AG04450 (cell line): ENCODE measurements around the gene GULP1. TPM values are rescaled to one million over a fixed set of nuclear protein-coding genes. Genes with fewer than 3 reads are reported as not detected.

Experiments
- CTCF ChIA-PET: fragments of 300-600, 350-600 bp; formaldehyde crosslinking; extraction: SDS; loops from one replicate; lab custom pipeline; 2022; ENCODE audit warnings: antibody characterized with exemption, inconsistent platforms; lab: Charles Lee
- POLR2A ChIA-PET: fragments of 350-600 bp; formaldehyde crosslinking; extraction: SDS; loops from one replicate; lab custom pipeline; 2021; ENCODE audit warnings: antibody characterized with exemption, inconsistent platforms; lab: Yijun Ruan, JAX
- DNase-seq: peaks from one replicate; pipeline ENCODE4 v3.0.0-alpha.2; 2011; ENCODE audit warnings: low read depth, low spot score
- H3K27ac ChIP-seq: one replicate; pipeline ENCODE4 v1.5.1; 2012; ENCODE audit warnings: low read depth, low read length, control low read depth
- H3K27me3 ChIP-seq: one replicate; pipeline ENCODE4 v1.6.0; 2012; ENCODE audit warnings: low read length; ENCODE audit not compliant: control insufficient read depth, insufficient read depth
- H3K4me3 ChIP-seq: 2 replicates; pipeline ENCODE4 v1.5.1; 2011; ENCODE audit warnings: mild to moderate bottlenecking, low read depth, low read length, control low read depth
- H3K9me3 ChIP-seq: 2 replicates; pipeline ENCODE4 v1.5.1; 2012; ENCODE audit warnings: low read length; ENCODE audit not compliant: control insufficient read depth, insufficient read depth
- CTCF ChIP-seq: IDR thresholded peaks from 2 replicates; pipeline ENCODE4 v1.5.1; 2011; ENCODE audit warnings: low read depth, low read length, control low read depth, inconsistent platforms
- polyA plus RNA-seq: library from polyadenylated mRNA; depleted of rRNA; stranded (reverse); fragments of >200 nt; gene quantifications from 2 replicates; pipeline ENCODE4 v1.2.3, GENCODE V29; 2011

Gene GULP1
- polyA plus RNA-seq, 1 experiment, result 44.7 TPM

GRCh38 chr2:188439986-188440385 lies 148.3 kb downstream of the GULP1 start:
- no peak overlapping the region for H3K4me3 ChIP-seq
- DNase-seq, result no peak
- POLR2A ChIA-PET, result no interaction called here
- no peaks in the 10 kb centered on the region for H3K9me3 ChIP-seq
- H3K27ac ChIP-seq, result no peak overlapping the region
- CTCF ChIA-PET, result no interaction called here
- TF ChIP-seq CTCF, result no peak
- H3K27me3 ChIP-seq, result no peaks in the 10 kb centered on the region

GRCh38 chr2:188440849-188441248 lies 149.2 kb downstream of the GULP1 start:
- TF ChIP-seq CTCF, result no peak
- POLR2A ChIA-PET, result no interaction called here
- H3K4me3 ChIP-seq, result no peak overlapping the region
- CTCF ChIA-PET, result no interaction called here
- DNase-seq, result no peak
- H3K9me3 ChIP-seq, result no peaks in the 10 kb centered on the region
- H3K27me3 ChIP-seq, result no peaks in the 10 kb centered on the region
- no peak overlapping the region for H3K27ac ChIP-seq

- Histone ChIP-seq H3K27ac (no peak overlapping the region), H3K9me3 (no peaks in the 10 kb centered on the region), H3K4me3 (no peak overlapping the region), H3K27me3 (no peaks in the 10 kb centered on the region)
- POLR2A ChIA-PET, result no interaction called here
- DNase-seq, result no peak
- CTCF ChIA-PET, result no interaction called here
- no peak for TF ChIP-seq CTCF
These were observed 149.7 kb downstream of the GULP1 start for GRCh38 chr2:188441288-188441947.

- no peak for DNase-seq
- Histone ChIP-seq H3K27me3 (no peaks in the 10 kb centered on the region), H3K4me3 (no peak overlapping the region), H3K27ac (no peak overlapping the region), H3K9me3 (no peaks in the 10 kb centered on the region)
- no peak for TF ChIP-seq CTCF
- POLR2A ChIA-PET, result no interaction called here
- CTCF ChIA-PET, result no interaction called here
These were observed 151.5 kb downstream of the GULP1 start for GRCh38 chr2:188443207-188443606.

- no peak for TF ChIP-seq CTCF
These were observed 152.6 kb downstream of the GULP1 start for GRCh38 chr2:188444106-188444835.

More at GRCh38 chr2:188444106-188444835, 152.6 kb downstream of the GULP1 start:
- DNase-seq, result no peak
- no peaks in the 10 kb centered on the region for H3K27me3 ChIP-seq
- ChIA-PET POLR2A (no interaction called here), CTCF (no interaction called here)
- H3K27ac ChIP-seq, result no peak overlapping the region
- H3K4me3 ChIP-seq, result no peak overlapping the region
- no peaks in the 10 kb centered on the region for H3K9me3 ChIP-seq
